Thoracic aorta (tissue), 2 donors: ENCODE results near the gene MOB3C. TPM values are rescaled to one million over a fixed set of nuclear protein-coding genes. Genes with fewer than 3 reads are reported as not detected.

ENCODE experiments used
- ATAC-seq: fragments of 150-250 bp; one replicate; pipeline ENCODE4 v1.8.0; 2017; ENCODE audit warnings: low read depth; ENCODE audit not compliant: insufficient number of reproducible peaks, low FRiP score
- DNase-seq: peaks from one replicate; pipeline ENCODE4 v3.0.0-alpha.2; 2020; ENCODE audit warnings: low spot score
- H3K27ac ChIP-seq, 2 donors: fragments of 200-600 bp; sonication (generic); 1 replicate in 1 of 2; 2 replicates in 1 of 2; pipeline ENCODE4 v1.5.1; 2016; ENCODE audit warnings: mild to moderate bottlenecking in 2 of 2, moderate library complexity in 2 of 2
- H3K27me3 ChIP-seq: fragments of 200-600 bp; sonication (generic); replicated peaks from 2 replicates; pipeline ENCODE4 v1.6.0; 2016; ENCODE audit warnings: mild to moderate bottlenecking; ENCODE audit not compliant: insufficient read depth
- H3K36me3 ChIP-seq: fragments of 200-600 bp; sonication (generic); one replicate; pipeline ENCODE4 v1.5.1; 2016
- H3K4me1 ChIP-seq, 2 donors: fragments of 200-600 bp; sonication (generic); 1 replicate in 1 of 2; 2 replicates in 1 of 2; pipeline versions ENCODE4 v1.5.1 to v1.6.0; 2016; ENCODE audit warnings: low read depth in 2 of 2, mild to moderate bottlenecking in 1 of 2; ENCODE audit not compliant: control insufficient read depth in 1 of 2
- H3K4me3 ChIP-seq: fragments of 200-600 bp; sonication (generic); 2 replicates; pipeline ENCODE4 v1.5.1; 2016; ENCODE audit warnings: mild to moderate bottlenecking
- H3K9me3 ChIP-seq: fragments of 200-600 bp; sonication (generic); 2 replicates; pipeline ENCODE4 v1.5.1; 2016
- CTCF ChIP-seq: fragments of 200-600 bp; sonication (generic); IDR thresholded peaks from one replicate; pipeline ENCODE4 v1.5.1; 2019; ENCODE audit warnings: antibody characterized with exemption
- total RNA-seq, 2 donors: library from RNA; depleted of rRNA; stranded (reverse); fragments of >200 nt; gene quantifications; one replicate each; pipeline versions ENCODE4 v1.1.0 to v1.2.3, GENCODE V29; 2016

MOB3C gene
- total RNA-seq, 2 donors from 2014 or later = 29.5 to 42.3 TPM

GRCh38 chr1:46617108-46617800 is 643 bp upstream of the MOB3C start:
- Histone ChIP-seq H3K27me3 (no peaks in the 10 kb centered on the region), H3K36me3 (no peaks in the 10 kb centered on the region), H3K27ac (peak overlapping the region; percentile 86 to 91), H3K9me3 (no peaks in the 10 kb centered on the region), H3K4me1 (peaks cover 28 to 38% of the 10 kb centered on the region in 2 donors), H3K4me3 (peak overlapping the region; percentile 78)
- ATAC-seq (no peak), DNase-seq (no peak)
- no peak for TF ChIP-seq CTCF

- H3K27ac ChIP-seq = peak overlapping the region; percentile 86 to 91
- no peak for DNase-seq
Measured at GRCh38 chr1:46615735-46616134, 876 bp downstream of the MOB3C start.

GRCh38 chr1:46615088-46615487 is 1.5 kb downstream of the MOB3C start:
- ATAC-seq = no peak
- DNase-seq = no peak
- no peaks in the 10 kb centered on the region for H3K27me3 ChIP-seq
- H3K4me3 ChIP-seq = peak overlapping the region; percentile 78
- no peaks in the 10 kb centered on the region for H3K36me3 ChIP-seq
- no peak for TF ChIP-seq CTCF
- H3K27ac ChIP-seq = peak overlapping the region; percentile 86 to 91
- H3K4me1 ChIP-seq = peaks cover 39 to 54% of the 10 kb centered on the region in 2 donors
- no peaks in the 10 kb centered on the region for H3K9me3 ChIP-seq

More at GRCh38 chr1:46615735-46616134, 876 bp downstream of the MOB3C start:
- no peaks in the 10 kb centered on the region for H3K27me3 ChIP-seq
- H3K36me3 ChIP-seq = no peaks in the 10 kb centered on the region
- no peaks in the 10 kb centered on the region for H3K9me3 ChIP-seq
- H3K4me3 ChIP-seq = peak overlapping the region; percentile 78
- ATAC-seq = no peak
- TF ChIP-seq CTCF = no peak
- H3K4me1 ChIP-seq = peaks cover 39 to 53% of the 10 kb centered on the region in 2 donors

- Histone ChIP-seq H3K27me3 (no peaks in the 10 kb centered on the region), H3K36me3 (peaks cover 4% of the 10 kb centered on the region), H3K9me3 (no peaks in the 10 kb centered on the region), H3K4me1 (peaks cover 39 to 55% of the 10 kb centered on the region in 2 donors), H3K4me3 (peak overlapping the region; percentile 78), H3K27ac (peak overlapping the region; percentile 69 to 86)
- no peak for TF ChIP-seq CTCF
- ATAC-seq = no peak
- no peak for DNase-seq
Measured at GRCh38 chr1:46614604-46614984, 2.0 kb downstream of the MOB3C start.

- Histone ChIP-seq H3K27ac (peak overlapping the region; percentile 69 to 86), H3K36me3 (peaks cover 9% of the 10 kb centered on the region), H3K4me1 (peaks cover 39 to 61% of the 10 kb centered on the region in 2 donors), H3K4me3 (peak overlapping the region; percentile 70), H3K27me3 (no peaks in the 10 kb centered on the region), H3K9me3 (no peaks in the 10 kb centered on the region)
- DNase-seq (peak; percentile 78), ATAC-seq (peak; percentile 38)
- no peak for TF ChIP-seq CTCF
Measured at GRCh38 chr1:46613661-46614603, 2.7 kb downstream of the MOB3C start.
